A673 (cell line): ENCODE results near the gene OGDH. TPM values are rescaled to one million over a fixed set of nuclear protein-coding genes. Genes with fewer than 3 reads are reported as not detected.
A peak's percentile ranks its signal among the peaks of the same experiment; 100 is the strongest.

Source experiments
- BruUV-seq: library from RNA; stranded (reverse); fragments of 400-500 nt; replicated peaks from 2 replicates; lab custom pipeline; 2021; lab: Mats Ljungman, UMichigan
- CTCF ChIA-PET: fragments of 300-600 bp; sonication (Branson Sonifier 250); formaldehyde crosslinking; loops from one replicate; lab custom pipeline; 2022; ENCODE audit warnings: antibody characterized with exemption; lab: Charles Lee
- POLR2A ChIA-PET: fragments of 300-600 bp; sonication (Branson Sonifier 250); formaldehyde crosslinking; loops from one replicate; lab custom pipeline; 2022; ENCODE audit warnings: antibody characterized with exemption; ENCODE audit not compliant: low non-redundant PET; lab: Charles Lee
- DNase-seq: peaks from one replicate; pipeline ENCODE4 v3.0.0-alpha.2; 2015; ENCODE audit warnings: low spot score
- H3K27ac ChIP-seq: fragments of 200-600 bp; sonication (generic); 2 replicates; pipeline ENCODE4 v1.5.1; 2016; ENCODE audit warnings: mixed run types, low read depth, mild to moderate bottlenecking, mixed read lengths, antibody characterized with exemption, low read length; ENCODE audit not compliant: poor library complexity, severe bottlenecking
- H3K27me3 ChIP-seq: fragments of 200-600 bp; sonication (generic); replicated peaks from 2 replicates; pipeline ENCODE4 v1.6.1; 2017; ENCODE audit warnings: mixed run types, low read depth, mild to moderate bottlenecking, mixed read lengths, antibody characterized with exemption, low read length; ENCODE audit not compliant: insufficient read depth, poor library complexity
- H3K36me3 ChIP-seq: fragments of 200-600 bp; sonication (generic); 2 replicates; pipeline ENCODE4 v1.6.1; 2016; ENCODE audit warnings: mixed run types, mild to moderate bottlenecking, mixed read lengths, antibody characterized with exemption, low read length; ENCODE audit not compliant: insufficient read depth, poor library complexity, severe bottlenecking
- H3K4me1 ChIP-seq: fragments of 200-600 bp; sonication (generic); 2 replicates; pipeline ENCODE4 v1.6.1; 2017; ENCODE audit warnings: mixed run types, mild to moderate bottlenecking, mixed read lengths, antibody characterized with exemption, low read length; ENCODE audit not compliant: insufficient read depth, poor library complexity, severe bottlenecking
- H3K4me3 ChIP-seq: fragments of 200-600 bp; sonication (generic); 2 replicates; pipeline ENCODE4 v1.5.1; 2016; ENCODE audit warnings: low read depth, mixed run types, mild to moderate bottlenecking, mixed read lengths, low read length; ENCODE audit not compliant: poor library complexity, severe bottlenecking
- H3K9me3 ChIP-seq: fragments of 200-600 bp; sonication (generic); 2 replicates; pipeline ENCODE4 v1.6.1; 2016; ENCODE audit warnings: mixed run types, low read depth, mild to moderate bottlenecking, mixed read lengths, antibody characterized with exemption, low read length; ENCODE audit not compliant: poor library complexity, severe bottlenecking
- CTCF ChIP-seq: fragments of 300-800, 200-600 bp; sonication (generic); conservative IDR thresholded peaks from 2 replicates; pipeline ENCODE4 v1.5.1; 2017; ENCODE audit warnings: low read depth, mild to moderate bottlenecking, antibody characterized with exemption, low read length, moderate library complexity, mixed read lengths
- intact Hi-C: fragments of 100-400 bp; cut with micrococcal nuclease; formaldehyde crosslinking; loops from one replicate; pipeline ENCODE4 v1.10.0; 2022; ENCODE audit not compliant: unreplicated experiment
- total RNA-seq: library from RNA; stranded (reverse); gene quantifications from 2 replicates; pipeline ENCODE4 v1.2.3, GENCODE V29; 2021

Gene OGDH
- total RNA-seq, 1 experiment from 2014 or later = 111 TPM

- TF ChIP-seq CTCF = no peak
- intact Hi-C loops = no loop called here
- ChIA-PET CTCF (no interaction called here), POLR2A (no interaction called here)
- H3K36me3 ChIP-seq = peaks cover 24% of the 10 kb centered on the region
- H3K27me3 ChIP-seq = no peaks in the 10 kb centered on the region
- no peaks in the 10 kb centered on the region for H3K9me3 ChIP-seq
- BruUV-seq = no TSS peak
- no peaks in the 10 kb centered on the region for H3K4me1 ChIP-seq
- no peak overlapping the region for H3K27ac ChIP-seq
- DNase-seq = peak; percentile 50
- H3K4me3 ChIP-seq = no peak overlapping the region
Measured at GRCh38 chr7:44757311-44757710, 150.9 kb downstream of the OGDH start.

DNA sequence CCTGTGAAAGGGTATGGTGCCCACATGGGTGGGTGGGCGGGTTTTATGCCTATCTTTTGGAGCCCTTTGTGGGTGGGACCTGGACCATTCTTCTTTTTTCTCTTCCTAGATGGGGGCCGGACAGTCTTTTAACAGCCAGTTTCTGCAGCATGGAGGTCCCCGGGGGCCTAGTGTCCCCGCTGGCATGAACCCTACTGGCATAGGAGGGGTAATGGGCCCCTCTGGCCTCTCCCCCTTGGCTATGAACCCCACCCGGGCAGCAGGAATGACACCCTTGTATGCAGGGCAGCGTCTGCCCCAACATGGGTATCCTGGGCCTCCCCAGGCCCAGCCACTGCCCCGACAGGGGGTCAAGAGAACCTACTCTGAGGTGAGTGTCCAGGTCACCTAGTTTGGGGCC, 151.3 kb downstream of the OGDH start:
- Histone ChIP-seq H3K4me3 (no peak overlapping the region), H3K4me1 (no peaks in the 10 kb centered on the region), H3K9me3 (no peaks in the 10 kb centered on the region), H3K36me3 (peaks cover 28% of the 10 kb centered on the region), H3K27me3 (no peaks in the 10 kb centered on the region), H3K27ac (no peak overlapping the region)
- intact Hi-C loops = no loop called here
- ChIA-PET POLR2A (no interaction called here), CTCF (no interaction called here)
- no peak for DNase-seq
- BruUV-seq = no TSS peak
- no peak for TF ChIP-seq CTCF

Other genes with a start within 250 kb of the OGDH start
- gene NUDCD3, start 116.0 kb upstream of the OGDH start, total RNA-seq = 119 and 123 TPM in 2 replicates
- not detected in 2 replicates for gene NPC1L1, start 65.3 kb upstream of the OGDH start, total RNA-seq
- gene DDX56, start 32.7 kb upstream of the OGDH start, total RNA-seq = 119 and 147 TPM in 2 replicates
- 77.6 and 79.5 TPM in 2 replicates for gene TMED4, start 24.4 kb upstream of the OGDH start, total RNA-seq
- gene ZMIZ2, start 142.2 kb downstream of the OGDH start, total RNA-seq = 108 and 114 TPM in 2 replicates
- 2,816 and 3,047 TPM in 2 replicates for gene PPIA, start 190.1 kb downstream of the OGDH start, total RNA-seq
- 272 and 291 TPM in 2 replicates for gene H2AZ2, start 241.5 kb downstream of the OGDH start, total RNA-seq